Liver (tissue), 3 donors: ENCODE data around the gene CD274.

Source experiments
- ATF3 ChIP-seq: IDR thresholded peaks from 2 replicates; pipeline ENCODE4 v1.6.1; 2016; ENCODE audit warnings: antibody characterized with exemption
- EGR1 ChIP-seq, 2 donors: IDR thresholded peaks; 2 replicates each; pipeline ENCODE4 v1.6.1; 2016 to 2018; ENCODE audit warnings: antibody characterized with exemption in 2 of 2, low read depth in 2 of 2
- FOXA1 ChIP-seq: IDR thresholded peaks from 2 replicates; pipeline ENCODE4 v1.6.1; 2016; ENCODE audit warnings: antibody characterized with exemption
- GABPA ChIP-seq, 2 donors: IDR thresholded peaks in 1 of 2; conservative IDR thresholded peaks in 1 of 2; 2 replicates each; pipeline ENCODE4 v1.6.1; 2016; ENCODE audit warnings: antibody characterized with exemption in 2 of 2, mild to moderate bottlenecking in 1 of 2, moderate library complexity in 1 of 2
- HNF4A ChIP-seq, 2 donors: conservative IDR thresholded peaks; 2 replicates each; pipeline ENCODE4 v1.6.1; 2016; ENCODE audit warnings: antibody characterized with exemption in 2 of 2, mild to moderate bottlenecking in 2 of 2
- JUND ChIP-seq, 2 donors: IDR thresholded peaks; 2 replicates each; pipeline ENCODE4 v1.6.1; 2016; ENCODE audit warnings: antibody characterized with exemption in 2 of 2
- RAD21 ChIP-seq, 2 donors: IDR thresholded peaks; 2 replicates each; pipeline ENCODE4 v1.6.1; 2016; ENCODE audit warnings: antibody characterized with exemption in 2 of 2, mild to moderate bottlenecking in 2 of 2
- SP1 ChIP-seq: IDR thresholded peaks from 2 replicates; pipeline ENCODE4 v1.6.1; 2018; ENCODE audit warnings: antibody characterized with exemption, mild to moderate bottlenecking
- TAF1 ChIP-seq: conservative IDR thresholded peaks from 2 replicates; pipeline ENCODE4 v1.6.1; 2016; ENCODE audit warnings: antibody characterized with exemption, mild to moderate bottlenecking
- ZBTB33 ChIP-seq: IDR thresholded peaks from 2 replicates; pipeline ENCODE4 v1.6.1; 2016; ENCODE audit warnings: antibody characterized with exemption
- TF ChIP-seq, protein P1 (sequence below): IDR thresholded peaks from 2 replicates; pipeline ENCODE4 v1.6.1; 2016; ENCODE audit warnings: antibody characterized with exemption
- TF ChIP-seq, protein P2 (sequence below): fragments of 150-350 bp; IDR thresholded peaks from 2 replicates; pipeline ENCODE4 v1.5.1; 2017; ENCODE audit warnings: improper control_type of control experiment, low read depth, low read length; ENCODE audit not compliant: missing input control
- TF ChIP-seq, protein P3 (sequence below): IDR thresholded peaks from 2 replicates; pipeline ENCODE4 v1.6.1; 2016; ENCODE audit warnings: antibody characterized with exemption, mild to moderate bottlenecking
- donor health status: healthy.
- donor health status: healthy.

DNA sequence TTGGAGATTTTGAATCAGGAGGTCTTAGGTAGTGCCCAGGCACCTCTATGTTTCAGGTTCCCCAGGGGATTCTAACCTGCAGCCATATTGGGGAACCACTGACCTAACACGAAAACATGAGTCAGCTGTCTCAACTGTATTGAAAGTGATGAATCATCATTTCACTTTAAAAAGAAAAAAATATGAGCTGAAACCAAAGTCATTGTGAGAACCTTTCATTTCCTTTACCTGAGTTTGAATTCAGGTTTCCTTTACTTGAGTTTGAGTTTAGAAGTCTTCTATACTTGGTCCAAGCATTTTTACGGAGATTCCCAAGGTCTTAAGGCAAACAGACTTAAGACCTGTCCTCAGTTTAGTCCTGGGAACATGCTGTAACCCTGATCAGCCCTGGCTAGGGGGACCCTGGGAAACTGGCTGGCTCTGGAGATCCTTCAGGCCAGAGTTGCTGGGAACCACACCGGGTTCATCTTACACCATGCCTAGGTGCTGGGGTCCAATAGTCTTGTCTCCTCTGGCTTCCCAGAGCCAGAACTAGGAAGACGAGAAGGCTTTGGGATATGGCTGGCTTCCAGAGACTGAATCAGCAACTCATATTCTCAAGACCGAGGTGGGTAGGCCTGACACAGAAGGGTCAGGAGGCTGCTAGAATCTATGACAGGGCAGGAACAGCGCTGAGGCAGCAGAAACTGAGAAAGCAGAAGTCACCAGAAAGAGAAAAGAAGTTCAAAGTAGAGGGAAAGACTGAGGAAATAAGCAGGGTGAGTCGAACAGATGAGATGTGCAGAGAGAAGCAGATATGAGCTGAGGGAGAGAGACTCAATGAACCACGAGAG is 43.6 kb downstream of the CD274 start:
- TF ChIP-seq, protein P1, sequence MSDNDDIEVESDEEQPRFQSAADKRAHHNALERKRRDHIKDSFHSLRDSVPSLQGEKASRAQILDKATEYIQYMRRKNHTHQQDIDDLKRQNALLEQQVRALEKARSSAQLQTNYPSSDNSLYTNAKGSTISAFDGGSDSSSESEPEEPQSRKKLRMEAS = no peak
- TF ChIP-seq, protein P2, sequence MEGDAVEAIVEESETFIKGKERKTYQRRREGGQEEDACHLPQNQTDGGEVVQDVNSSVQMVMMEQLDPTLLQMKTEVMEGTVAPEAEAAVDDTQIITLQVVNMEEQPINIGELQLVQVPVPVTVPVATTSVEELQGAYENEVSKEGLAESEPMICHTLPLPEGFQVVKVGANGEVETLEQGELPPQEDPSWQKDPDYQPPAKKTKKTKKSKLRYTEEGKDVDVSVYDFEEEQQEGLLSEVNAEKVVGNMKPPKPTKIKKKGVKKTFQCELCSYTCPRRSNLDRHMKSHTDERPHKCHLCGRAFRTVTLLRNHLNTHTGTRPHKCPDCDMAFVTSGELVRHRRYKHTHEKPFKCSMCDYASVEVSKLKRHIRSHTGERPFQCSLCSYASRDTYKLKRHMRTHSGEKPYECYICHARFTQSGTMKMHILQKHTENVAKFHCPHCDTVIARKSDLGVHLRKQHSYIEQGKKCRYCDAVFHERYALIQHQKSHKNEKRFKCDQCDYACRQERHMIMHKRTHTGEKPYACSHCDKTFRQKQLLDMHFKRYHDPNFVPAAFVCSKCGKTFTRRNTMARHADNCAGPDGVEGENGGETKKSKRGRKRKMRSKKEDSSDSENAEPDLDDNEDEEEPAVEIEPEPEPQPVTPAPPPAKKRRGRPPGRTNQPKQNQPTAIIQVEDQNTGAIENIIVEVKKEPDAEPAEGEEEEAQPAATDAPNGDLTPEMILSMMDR = no peak
- TF ChIP-seq, protein P3, sequence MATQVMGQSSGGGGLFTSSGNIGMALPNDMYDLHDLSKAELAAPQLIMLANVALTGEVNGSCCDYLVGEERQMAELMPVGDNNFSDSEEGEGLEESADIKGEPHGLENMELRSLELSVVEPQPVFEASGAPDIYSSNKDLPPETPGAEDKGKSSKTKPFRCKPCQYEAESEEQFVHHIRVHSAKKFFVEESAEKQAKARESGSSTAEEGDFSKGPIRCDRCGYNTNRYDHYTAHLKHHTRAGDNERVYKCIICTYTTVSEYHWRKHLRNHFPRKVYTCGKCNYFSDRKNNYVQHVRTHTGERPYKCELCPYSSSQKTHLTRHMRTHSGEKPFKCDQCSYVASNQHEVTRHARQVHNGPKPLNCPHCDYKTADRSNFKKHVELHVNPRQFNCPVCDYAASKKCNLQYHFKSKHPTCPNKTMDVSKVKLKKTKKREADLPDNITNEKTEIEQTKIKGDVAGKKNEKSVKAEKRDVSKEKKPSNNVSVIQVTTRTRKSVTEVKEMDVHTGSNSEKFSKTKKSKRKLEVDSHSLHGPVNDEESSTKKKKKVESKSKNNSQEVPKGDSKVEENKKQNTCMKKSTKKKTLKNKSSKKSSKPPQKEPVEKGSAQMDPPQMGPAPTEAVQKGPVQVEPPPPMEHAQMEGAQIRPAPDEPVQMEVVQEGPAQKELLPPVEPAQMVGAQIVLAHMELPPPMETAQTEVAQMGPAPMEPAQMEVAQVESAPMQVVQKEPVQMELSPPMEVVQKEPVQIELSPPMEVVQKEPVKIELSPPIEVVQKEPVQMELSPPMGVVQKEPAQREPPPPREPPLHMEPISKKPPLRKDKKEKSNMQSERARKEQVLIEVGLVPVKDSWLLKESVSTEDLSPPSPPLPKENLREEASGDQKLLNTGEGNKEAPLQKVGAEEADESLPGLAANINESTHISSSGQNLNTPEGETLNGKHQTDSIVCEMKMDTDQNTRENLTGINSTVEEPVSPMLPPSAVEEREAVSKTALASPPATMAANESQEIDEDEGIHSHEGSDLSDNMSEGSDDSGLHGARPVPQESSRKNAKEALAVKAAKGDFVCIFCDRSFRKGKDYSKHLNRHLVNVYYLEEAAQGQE = no peak
- TF ChIP-seq RAD21 (IDR thresholded peaks at IDR 0.05) (no peak), ATF3 (no peak), GABPA (IDR thresholded peaks at IDR 0.05 in 1 of 2, conservative IDR thresholded peaks at IDR 0.05 in 1 of 2) (no peak), SP1 (no peak), ZBTB33 (no peak), EGR1 (IDR thresholded peaks at IDR 0.05; ENCODE audit: low read depth in 2 of 2) (no peak), JUND (IDR thresholded peaks at IDR 0.05) (no peak), FOXA1 (no peak), TAF1 (no peak), HNF4A (conservative IDR thresholded peaks at IDR 0.05) (no peak)
